ENCODE results near the gene LRRC4. TPM values are rescaled to one million over a fixed set of nuclear protein-coding genes. Genes with fewer than 3 reads are reported as not detected.

The LRRC4 gene
- total RNA-seq, 1 experiment from 2014 or later, result not detected

DNA sequence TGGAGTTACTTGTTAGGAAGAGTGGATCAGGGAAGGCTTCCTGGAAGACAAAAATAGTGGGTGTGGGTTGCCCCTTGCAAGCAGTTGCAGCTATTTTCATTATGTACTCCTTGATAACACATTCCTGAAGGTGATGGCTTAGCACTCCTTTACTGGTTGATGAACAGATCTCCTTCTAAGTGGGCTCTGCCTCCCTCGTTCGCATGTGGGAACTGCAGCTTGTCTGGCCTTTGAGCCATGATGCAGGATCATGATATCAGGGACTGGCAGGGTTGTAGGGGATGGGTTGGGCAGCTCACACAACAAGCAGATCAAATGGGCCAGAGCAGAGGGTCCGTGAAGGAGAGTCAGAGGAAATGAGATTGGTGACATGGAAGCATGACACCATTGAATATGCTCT is 28.8 kb upstream of the LRRC4 start:
- DNase-seq (ENCODE audit: extremely low read depth, low read depth), result no peak

DNA sequence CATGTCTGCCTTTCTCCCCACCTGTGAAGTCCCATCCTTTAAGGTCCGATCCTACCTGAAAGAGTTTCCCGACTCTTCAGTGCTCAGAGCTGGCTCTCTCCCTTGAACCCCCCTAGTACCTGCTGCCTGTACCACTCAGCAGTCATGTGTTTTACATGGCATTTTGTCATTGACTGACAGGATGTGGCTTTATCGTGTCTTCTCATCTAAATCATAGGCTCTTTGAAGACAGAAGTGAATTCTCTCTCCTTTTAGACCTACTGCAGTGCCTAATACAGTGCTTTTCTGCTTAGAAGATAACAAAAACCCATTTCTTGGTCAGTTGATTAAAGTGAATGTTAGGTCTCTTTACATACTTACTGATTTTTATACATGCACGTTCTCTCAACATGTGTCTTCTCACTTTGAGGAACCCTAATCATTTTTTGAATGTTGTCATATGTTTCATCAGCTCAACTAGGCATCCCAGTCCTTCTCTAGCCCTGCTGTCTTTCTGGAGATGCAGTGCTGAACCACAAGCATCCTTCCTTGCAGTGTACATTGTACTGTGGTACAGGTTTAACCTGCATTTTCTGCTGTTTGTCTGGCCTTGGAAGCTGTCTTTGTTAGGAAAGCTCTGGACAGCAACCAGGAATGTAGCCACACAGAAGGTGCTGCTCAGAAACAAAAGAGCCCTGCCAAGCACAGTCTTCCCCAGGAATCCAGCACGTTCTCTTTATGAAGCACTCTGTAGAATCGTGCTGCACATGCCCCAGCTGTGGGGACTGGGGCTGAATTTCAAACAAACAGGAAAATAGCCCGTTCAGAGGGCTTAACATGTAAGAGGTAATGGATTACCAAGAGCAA is 28.1 kb upstream of the LRRC4 start:
- no peak for DNase-seq (ENCODE audit: extremely low read depth, low read depth)

DNA sequence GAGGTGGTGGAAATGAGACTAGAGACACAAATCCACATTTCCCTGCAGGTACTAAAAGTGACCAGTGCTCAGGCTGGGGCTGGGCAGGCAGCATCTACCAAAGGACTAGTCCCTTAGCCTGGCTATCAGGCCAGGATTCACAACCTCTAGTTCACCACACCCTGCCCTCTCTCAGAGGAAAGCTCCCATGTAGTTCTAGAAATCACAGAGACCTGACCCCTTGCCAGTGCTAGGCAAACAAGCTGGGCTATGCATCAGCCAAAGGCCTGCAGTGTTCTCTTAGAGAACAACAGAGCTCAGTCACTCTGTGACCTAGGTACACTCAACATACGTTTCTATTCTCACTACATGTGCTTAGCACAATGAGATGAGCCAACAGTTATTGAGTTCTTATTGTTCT is 26.7 kb upstream of the LRRC4 start:
- DNase-seq (ENCODE audit: extremely low read depth, low read depth), result no peak

DNA sequence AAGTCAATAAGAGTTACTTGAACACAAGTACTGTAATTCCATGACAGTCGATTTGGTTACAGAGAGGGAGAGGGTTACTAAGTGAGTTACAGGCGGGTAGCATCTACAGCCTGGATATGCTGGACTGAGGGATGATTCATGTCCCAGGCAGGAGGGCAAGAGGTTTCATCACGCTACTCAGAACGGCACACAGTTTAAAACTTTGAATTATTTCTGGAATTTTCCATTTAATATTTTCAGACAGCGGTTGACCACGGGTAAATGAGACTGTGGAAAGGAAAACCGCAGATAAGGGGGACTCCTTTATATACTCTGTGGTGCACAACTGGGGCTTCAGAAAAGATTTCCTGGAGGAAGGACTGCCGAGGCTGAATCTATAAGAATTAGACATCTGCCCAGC is 25.7 kb upstream of the LRRC4 start:
- DNase-seq (ENCODE audit: extremely low read depth, low read depth), result no peak

DNA sequence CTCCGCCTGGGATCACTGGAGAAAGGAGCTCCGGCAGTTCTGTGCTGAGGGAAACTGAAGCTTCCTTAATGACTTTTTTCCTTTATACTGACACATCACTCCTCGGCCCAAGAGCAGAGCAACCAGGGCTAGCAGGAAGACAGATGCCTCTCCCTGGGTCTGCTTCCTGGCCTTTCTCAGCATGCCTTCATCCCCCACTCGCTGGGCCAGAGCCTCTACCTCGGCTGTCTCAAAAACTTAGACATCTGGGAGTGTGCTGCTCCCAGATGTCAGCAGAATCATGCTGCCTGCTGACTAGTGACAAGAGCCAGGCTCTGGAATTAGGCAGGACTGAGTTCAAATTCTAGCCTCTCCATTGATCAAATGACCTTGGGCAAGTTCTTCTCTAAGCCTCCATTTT is 24.4 kb upstream of the LRRC4 start:
- no peak for DNase-seq (ENCODE audit: extremely low read depth, low read depth)

DNA sequence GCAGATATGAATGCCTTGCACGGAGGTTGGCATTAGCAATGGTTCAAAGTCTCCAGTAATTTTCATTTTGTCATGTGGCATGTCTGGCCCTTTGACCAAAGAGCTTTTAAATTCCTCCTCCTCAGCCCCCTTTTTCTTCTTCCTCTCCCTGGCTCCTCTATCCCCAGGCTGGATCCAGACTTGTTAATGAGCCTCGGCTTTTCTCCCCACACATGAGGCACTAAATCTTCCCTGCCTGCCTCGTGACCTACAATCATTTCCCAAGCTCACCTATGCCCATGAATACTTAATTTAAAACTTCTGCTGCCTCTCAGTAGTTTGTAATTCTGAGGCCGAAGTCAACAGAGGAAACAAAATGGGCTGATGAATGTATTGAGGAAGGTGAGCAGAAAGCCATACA is 23.3 kb upstream of the LRRC4 start:
- no peak for DNase-seq (ENCODE audit: extremely low read depth, low read depth)

DNA sequence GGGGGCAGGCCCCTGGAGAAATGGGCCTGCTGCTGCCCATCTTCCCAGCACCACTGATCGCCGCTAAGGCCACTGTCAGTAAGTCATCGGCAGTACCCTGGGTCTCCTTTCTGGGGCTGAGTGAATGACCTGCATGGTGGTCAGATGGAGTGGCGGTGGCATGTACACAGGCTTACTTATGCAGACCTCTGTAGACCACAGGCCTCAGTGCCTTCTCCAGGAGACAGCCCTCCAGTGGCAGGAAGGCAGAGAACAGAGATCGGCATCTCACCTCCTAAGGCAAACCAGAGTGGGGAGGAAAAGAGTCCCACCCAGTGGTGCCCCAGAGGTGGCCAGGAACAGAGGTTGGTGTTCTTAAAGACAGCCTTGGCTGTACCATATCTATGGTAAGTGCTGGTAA is 22.8 kb upstream of the LRRC4 start:
- DNase-seq (ENCODE audit: extremely low read depth, low read depth), result no peak

DNA sequence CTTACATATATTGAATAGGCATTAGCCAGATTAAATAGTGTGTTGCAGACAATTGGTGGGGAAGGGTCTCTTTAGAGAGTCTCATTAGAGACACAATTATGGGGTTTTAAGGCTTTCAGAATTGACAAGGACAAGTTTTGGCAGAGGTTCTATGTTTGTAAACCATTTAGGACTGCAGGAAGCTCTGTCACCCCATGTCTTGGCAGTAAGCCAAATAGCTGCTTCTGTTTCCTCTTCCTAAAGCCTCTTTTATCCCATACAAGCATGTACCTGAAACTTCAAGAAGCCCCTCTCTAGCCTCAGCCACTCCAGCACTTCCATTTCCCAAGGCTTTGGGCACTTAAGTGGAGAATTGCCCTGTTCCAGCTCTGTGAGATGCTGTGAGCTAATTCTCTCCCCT is 21.8 kb upstream of the LRRC4 start:
- no peak for DNase-seq (ENCODE audit: extremely low read depth, low read depth)

DNA sequence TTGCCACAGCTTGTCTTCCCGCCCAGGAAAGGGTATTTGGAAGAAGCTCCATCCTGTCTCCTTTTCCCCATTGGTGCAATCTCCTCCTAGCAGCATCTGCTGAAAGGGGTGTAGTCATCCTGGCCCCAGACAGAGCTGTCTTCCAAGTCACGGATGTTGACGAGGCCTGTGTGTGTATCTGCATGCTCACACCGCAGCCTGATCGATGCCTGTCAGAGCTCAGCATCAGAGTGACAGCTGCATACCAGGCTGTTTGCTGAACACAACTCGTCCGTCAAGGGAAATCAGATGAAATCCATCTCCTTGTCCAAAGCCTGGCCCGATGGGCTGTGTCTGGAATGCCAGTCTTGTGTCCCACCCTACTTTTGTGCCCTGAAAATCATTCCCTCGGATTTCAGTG is 21.2 kb upstream of the LRRC4 start:
- no peak for DNase-seq (ENCODE audit: extremely low read depth, low read depth)

DNA sequence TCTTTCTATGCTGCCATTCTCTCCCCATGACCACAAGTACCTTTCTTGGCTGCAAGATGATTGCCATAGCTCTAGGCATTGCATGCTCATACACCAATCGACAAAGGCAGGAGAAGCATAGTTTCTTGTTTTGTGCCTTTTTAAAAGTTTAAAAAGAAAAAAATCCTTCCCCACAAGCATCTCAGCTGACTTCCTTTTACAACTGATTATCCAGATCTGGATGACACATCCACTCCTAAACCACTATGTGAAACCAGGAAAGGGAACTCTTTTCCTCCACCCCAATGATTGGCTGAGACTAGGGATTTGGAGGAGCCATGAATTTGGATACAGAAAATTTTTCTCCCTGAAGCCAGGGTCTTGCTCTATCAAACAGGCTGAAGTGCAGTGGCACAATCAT is 14.5 kb upstream of the LRRC4 start:
- DNase-seq (ENCODE audit: extremely low read depth, low read depth), result no peak

DNA sequence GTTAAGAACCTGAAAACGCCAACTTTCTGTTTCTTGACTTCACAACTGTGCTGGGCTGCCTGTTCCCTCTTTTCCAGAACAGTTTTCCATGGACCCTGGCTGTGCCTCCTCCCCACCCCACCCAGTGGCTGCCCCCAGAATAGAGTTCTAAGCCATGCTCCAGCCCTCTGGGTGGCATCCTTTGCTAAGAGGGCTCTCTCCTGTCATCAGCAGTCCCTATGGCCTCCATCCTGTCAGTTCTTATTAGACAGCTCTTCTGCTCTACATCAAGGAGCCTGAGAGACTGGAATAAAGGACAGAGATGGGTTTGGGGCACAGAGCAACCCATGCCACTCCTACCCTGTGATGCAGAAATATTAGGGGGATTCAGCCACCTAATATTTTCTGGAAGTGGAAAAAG is 13.9 kb upstream of the LRRC4 start:
- no peak for DNase-seq (ENCODE audit: extremely low read depth, low read depth)

DNA sequence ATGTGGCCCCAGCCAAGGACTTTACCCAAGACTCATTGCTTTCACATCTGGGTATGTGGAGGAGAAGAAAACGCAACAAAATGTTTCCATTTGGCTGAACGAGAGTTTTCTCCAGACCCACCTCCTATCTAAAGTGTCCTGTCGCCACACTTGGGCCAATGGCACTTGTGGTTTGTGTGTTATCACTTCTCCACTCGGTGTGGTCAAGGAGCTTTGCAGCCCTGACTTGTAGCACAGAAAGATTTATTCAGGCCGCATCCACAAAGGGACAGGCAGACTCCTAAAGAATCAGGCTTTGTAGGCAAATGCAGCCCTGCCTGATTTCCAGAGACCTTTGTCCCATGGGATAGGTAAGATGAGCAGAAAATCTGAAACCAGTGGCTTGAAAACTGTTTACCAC is 12.8 kb upstream of the LRRC4 start:
- no peak for DNase-seq (ENCODE audit: extremely low read depth, low read depth)

DNA sequence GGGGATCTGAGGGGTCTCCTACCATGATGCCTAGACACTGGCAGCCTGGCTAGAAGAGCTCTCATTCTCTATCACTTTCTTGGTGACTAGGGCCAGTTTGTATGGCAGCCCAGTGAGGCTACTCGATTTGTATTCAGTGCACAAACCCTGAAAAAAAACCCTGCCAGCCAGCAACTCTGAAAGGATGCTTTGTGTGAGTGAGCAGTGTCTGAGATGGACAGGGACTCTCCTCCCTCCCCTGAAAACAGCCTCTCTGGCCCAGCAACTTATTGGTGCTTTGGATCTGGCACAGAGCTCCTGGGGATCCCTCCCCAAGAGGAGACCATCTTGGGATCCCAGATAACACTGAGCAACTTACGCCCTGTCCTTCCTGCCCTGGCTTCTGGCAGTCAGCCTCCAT is 10.8 kb upstream of the LRRC4 start:
- DNase-seq (ENCODE audit: extremely low read depth, low read depth), result no peak

DNA sequence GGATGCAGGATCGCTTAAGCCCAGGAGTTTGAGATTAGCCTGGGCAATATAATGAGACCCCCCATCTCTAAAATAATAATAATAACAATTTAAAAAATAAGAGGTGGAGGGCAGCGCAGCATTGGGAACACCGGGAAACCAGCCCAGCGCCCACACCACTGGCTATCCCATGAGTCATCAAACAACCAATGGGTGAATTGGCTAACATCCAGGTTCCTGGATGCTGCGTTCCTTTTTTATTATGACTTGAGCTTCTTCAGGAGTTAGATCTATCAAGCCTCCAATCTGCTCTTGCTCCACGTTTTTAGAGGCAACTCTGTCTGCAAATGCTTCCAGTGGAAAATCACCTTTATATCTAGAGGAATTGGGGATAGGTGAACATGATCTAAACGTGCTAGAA is 10.0 kb upstream of the LRRC4 start:
- no peak for DNase-seq (ENCODE audit: extremely low read depth, low read depth)

DNA sequence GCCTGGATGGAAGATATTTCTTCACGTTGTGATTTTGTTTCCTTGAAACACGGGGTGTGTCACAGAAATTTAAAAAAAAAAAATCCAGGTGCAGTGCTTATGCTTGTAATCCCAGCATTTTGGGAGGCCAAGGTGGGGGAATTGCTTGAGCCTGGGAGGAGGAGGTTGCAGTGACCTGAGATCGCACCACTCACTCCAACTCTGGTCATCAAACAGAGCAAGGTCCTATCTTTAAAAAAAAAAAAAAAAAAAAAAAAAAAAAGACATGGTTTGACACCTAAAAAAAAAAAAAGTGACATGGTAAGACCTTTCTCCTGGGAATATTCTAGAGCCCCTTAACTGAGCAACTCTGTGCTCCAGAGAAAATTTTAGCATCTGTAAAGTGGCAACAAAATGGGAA is 9.0 kb upstream of the LRRC4 start:
- DNase-seq (ENCODE audit: extremely low read depth, low read depth), result no peak

DNA sequence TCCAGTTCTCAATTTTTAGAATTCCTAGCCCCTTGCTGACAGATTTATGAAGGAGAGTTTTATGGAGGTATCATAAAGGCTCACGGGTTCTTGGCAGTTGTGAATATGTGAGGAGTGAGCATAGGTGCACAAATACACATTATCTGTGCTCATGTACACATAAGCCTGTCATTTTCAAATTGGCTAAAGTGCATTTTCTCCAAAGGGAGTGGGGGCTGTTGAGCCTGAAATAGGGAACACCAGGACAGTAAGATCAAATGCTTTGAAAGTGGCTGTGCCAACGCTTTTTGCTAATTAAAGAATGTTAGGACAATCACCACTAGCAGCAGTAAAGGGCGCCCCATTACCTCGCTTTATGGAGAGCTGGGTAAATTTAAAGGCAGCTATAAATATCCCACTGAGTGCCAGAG is 8.3 kb upstream of the LRRC4 start:
- no peak for DNase-seq (ENCODE audit: extremely low read depth, low read depth)

DNA sequence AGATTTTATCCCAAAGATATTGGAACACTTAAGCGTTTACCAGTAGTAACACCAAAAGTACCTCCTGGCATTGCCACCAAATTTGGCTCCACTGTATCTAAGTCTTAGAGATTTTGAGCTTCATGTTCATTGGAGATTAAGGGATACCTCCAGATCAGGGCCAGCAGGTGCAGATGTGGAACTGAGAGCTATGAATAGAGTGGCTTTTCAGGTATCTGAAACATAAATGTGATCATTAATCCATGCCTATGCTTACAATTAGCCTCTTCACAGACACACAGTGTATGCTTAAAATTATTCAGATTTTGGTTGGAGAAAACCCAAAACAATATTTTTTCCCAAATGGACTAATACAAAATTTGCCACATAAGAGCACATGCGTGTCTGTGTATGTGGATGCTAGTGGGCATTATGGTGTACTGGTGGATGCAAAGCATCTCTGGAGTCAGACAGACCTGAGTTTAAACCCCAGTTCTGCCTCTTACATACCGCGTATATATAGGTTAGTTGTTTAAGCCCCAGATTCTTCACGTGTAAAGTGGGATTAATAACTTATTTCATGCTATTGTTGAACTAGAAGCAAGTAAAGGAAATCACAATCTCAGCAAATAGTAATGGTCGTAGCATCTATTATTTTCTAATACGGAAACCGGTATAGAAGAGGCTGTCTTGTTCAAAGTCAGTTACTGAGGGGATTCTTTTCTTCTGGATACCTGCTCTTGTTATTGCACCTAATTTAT is 6.8 kb upstream of the LRRC4 start:
- DNase-seq (ENCODE audit: extremely low read depth, low read depth), result no peak

DNA sequence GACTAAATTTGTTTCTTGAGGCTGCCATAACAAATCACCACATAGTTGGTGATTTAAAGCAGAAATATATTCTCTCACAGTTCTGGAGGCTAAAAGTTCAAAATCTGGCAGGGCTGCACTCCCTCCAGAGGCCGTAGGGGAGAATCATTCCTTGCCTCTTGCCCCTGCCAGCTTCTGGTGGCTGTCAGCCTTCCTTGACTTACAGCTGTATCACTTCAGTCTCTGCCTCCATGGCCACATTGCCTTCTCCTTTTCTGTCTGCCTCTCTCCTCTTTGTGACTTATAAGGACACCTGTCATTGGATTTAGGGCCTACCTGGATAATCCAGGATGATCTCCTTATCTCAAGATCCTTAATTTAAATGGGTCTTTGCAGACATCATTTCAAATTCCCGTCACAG is 5.8 kb upstream of the LRRC4 start:
- no peak for DNase-seq (ENCODE audit: extremely low read depth, low read depth)

DNA sequence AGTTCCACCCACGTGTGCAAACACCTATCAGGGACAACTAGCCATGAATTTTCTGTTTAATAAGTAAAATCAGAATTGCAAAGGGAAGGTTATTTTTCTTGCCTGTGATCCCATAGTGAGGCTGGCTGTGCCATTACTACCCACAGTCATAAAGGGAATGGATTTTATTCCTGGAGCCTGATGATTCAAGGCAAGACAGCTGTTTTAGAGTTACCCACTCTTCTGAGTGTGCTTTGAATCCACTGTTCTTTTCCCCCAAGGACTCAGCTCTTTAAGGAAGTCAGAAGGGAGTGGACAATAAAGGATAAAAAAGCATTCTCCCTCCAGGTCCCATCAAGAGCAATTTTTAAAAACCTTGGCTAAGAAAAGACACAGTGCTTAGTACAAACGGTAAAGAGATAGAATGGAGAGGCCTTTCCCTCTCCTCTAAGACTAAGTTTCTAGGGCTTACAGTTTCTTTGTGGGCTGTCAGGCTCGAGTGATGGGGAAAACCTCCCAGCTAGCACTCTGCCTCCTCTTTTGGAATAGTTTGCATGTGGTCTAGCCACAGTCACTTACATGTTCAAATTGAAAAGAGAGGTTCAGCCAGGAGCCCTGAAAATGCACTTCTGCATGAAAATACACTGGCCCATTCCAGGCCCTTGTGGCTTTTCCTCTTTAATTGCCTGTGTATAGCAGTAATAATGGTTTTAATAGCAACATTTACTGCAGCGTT is 5.1 kb upstream of the LRRC4 start:
- no peak for DNase-seq (ENCODE audit: extremely low read depth, low read depth)

DNA sequence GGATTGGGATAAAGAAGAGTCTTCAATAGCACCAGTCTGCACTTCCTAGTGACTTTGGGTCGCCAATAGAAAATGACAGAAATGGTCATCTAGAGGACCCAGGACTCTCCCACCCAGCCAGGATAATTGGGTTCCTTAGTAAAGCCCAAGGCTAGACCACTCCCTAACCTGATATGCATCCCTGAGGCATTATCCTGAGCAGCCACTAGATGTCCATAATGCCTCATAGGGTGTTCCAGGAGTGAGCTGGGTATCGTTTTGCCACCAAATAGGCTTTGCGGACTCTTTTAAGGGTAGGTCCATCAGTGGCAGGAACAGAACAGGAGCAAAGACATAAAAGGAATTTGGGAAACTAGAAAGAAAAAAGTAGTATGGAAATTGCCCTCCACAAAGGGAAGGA is 4.5 kb upstream of the LRRC4 start:
- DNase-seq (ENCODE audit: extremely low read depth, low read depth), result peak; percentile 9

DNA sequence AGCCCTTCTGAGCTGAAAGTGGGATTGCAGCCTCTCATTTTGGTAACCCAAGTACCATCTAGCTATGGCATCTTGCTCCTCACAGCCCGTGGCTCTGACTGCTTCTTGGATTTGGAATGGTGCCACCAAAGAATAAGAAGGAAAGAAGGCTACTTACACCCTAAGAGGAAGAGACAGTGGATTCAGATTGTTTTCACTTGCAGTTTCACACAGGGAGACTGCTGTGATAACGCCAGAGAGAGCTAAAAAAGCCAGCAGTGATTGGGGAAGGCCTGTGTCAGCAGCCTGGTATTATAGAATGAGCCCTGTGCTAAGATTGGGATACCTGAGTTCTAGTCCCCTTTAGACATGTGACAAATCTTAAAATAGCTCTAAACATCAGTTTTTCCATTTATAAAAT is 3.6 kb upstream of the LRRC4 start:
- no peak for DNase-seq (ENCODE audit: extremely low read depth, low read depth)

DNA sequence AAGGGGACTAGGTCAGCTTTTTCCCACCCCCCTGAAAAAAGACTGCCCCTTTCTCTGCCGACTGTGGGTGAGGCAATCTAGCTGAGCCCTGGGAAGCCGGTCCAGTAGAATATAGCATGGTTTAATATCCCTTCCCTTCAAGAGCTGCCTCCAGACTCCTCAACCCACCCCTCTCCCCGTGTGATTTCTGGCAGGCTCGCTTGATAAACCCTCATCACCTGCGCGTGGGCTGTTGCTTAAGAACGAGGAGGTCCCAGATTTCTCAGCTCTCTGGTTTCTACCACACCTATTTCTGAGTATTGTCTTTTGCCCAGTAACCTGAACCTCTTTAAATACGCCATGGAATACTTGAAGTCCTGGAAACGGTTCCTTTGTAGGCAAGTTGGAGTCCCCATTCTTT is 2.0 kb upstream of the LRRC4 start:
- DNase-seq (ENCODE audit: extremely low read depth, low read depth), result no peak

Measured in NCI-H460 (cell line).